ENCODE measurements around the gene CACNA1C. TPM values are rescaled to one million over a fixed set of nuclear protein-coding genes. Genes with fewer than 3 reads are reported as not detected.

Gene CACNA1C
- polyA plus RNA-seq, 1 of the 3 experiments (the other 2 are of a cell fraction), result 1.5 TPM

GRCh38 chr12:2453761-2454090 is 400.9 kb downstream of the CACNA1C start (continued):
- TF ChIP-seq CHD2 (IDR thresholded peaks at IDR 0.05; ENCODE audit: low read length, partially characterized antibody) (no peak), CTCF (IDR thresholded peaks at IDR 0.05) (no peak), EZH2phosphoT487 (IDR thresholded peaks at IDR 0.05; ENCODE audit: borderline replicate concordance, low read depth) (no peak), TEAD4 (IDR thresholded peaks at IDR 0.05; ENCODE audit: borderline replicate concordance, insufficient read depth) (no peak), ELF1 (IDR thresholded peaks at IDR 0.05) (no peak), PBX3 (IDR thresholded peaks at IDR 0.05) (no peak)

- H3K27ac ChIP-seq (ENCODE audit: low read depth in 2 of 2, low read length in 1 of 2), result no peak overlapping the region
- no peaks in the 10 kb centered on the region for H3F3A ChIP-seq (replicated peaks; ENCODE audit: insufficient read depth)
- H3K9me2 ChIP-seq, result no peaks in the 10 kb centered on the region
- no peak overlapping the region for H3K4me3 ChIP-seq (ENCODE audit: low read depth in 2 of 2, low read length in 1 of 2)
- ChIA-PET CTCF (no interaction called here), POLR2A (no interaction called here)
- no peaks in the 10 kb centered on the region for H3K79me2 ChIP-seq (ENCODE audit: insufficient read depth)
- TF ChIP-seq GABPA (IDR thresholded peaks at IDR 0.05; ENCODE audit: low read depth) (no peak), FOXJ3 (CRISPR knock-in tag; IDR thresholded peaks at IDR 0.05) (no peak), RFX5 (IDR thresholded peaks at IDR 0.05; ENCODE audit: low read length) (no peak), MEF2A (IDR thresholded peaks at IDR 0.05; ENCODE audit: borderline replicate concordance, low read depth) (no peak), ELF1 (IDR thresholded peaks at IDR 0.05) (no peak), NRF1 (IDR thresholded peaks at IDR 0.05; ENCODE audit: low read depth, low read length) (no peak), USF2 (IDR thresholded peaks at IDR 0.05; ENCODE audit: borderline replicate concordance, low read depth, low read length) (no peak), USF1 (IDR thresholded peaks at IDR 0.05; ENCODE audit: borderline replicate concordance, low read depth) (no peak), SIN3A (IDR thresholded peaks at IDR 0.05; ENCODE audit: borderline replicate concordance, low read depth, low read length) (no peak), RXRA (IDR thresholded peaks at IDR 0.05; ENCODE audit: borderline replicate concordance, low read depth) (no peak), JUND (IDR thresholded peaks at IDR 0.05) (no peak), YY1 (IDR thresholded peaks at IDR 0.05; ENCODE audit: low read depth) (no peak)
- H3K4me2 ChIP-seq, result no peak overlapping the region
- H2AFZ ChIP-seq (ENCODE audit: low read depth), result no peak overlapping the region
- no peaks in the 10 kb centered on the region for H4K20me1 ChIP-seq (ENCODE audit: insufficient read depth)
- no peaks in the 10 kb centered on the region for H3K27me3 ChIP-seq (ENCODE audit: insufficient read depth)
- no peaks in the 10 kb centered on the region for H3K9me3 ChIP-seq
- WGBS (ENCODE audit: low lambda C conversion rate), result 66% methylated on average over 20 of the region's 20 CpGs
- H3K4me1 ChIP-seq (ENCODE audit: control insufficient read depth in 1 of 2, insufficient read depth in 2 of 2, low read depth in 1 of 2, low read length in 1 of 2), result no peaks in the 10 kb centered on the region; a peak in 1 of 4 replicates
- no peak for DNase-seq
- H3K36me3 ChIP-seq (replicated peaks in 1 of 2; ENCODE audit: control insufficient read depth in 1 of 2, insufficient read depth in 2 of 2, low read length in 1 of 2), result no peaks in the 10 kb centered on the region
- H3K9ac ChIP-seq, result no peak overlapping the region
Measured at GRCh38 chr12:2454601-2455177, 401.9 kb downstream of the CACNA1C start.
